HepG2 (cell line): ENCODE results near the gene FTCD. TPM values are rescaled to one million over a fixed set of nuclear protein-coding genes. Genes with fewer than 3 reads are reported as not detected.

ENCODE experiments used
- ATAC-seq: fragments of 200-7000 bp; cut with Tn5 transposase; 3 replicates; pipeline ENCODE4 v1.9.1; 2020; ENCODE audit warnings: mild to moderate bottlenecking, moderate library complexity
- BruUV-seq: library from RNA; stranded (reverse); fragments of 400-500 nt; replicated peaks from 2 replicates; lab custom pipeline; 2021; lab: Mats Ljungman, UMichigan
- CTCF ChIA-PET: fragments of 300-600 bp; formaldehyde crosslinking; extraction: SDS; loops from one replicate; lab custom pipeline; 2021; ENCODE audit warnings: low total read pairs, inconsistent platforms, low intra/inter-chr PET ratio; lab: Yijun Ruan, JAX
- POLR2A ChIA-PET: fragments of 350-600 bp; sonication (Branson Sonifier 250); formaldehyde crosslinking; loops from one replicate; lab custom pipeline; 2020; ENCODE audit warnings: antibody characterized with exemption, inconsistent platforms; lab: Yijun Ruan, JAX
- DNase-seq: peaks from one replicate; pipeline ENCODE4 v3.0.0-alpha.2; 2015; ENCODE audit warnings: low spot score
- FAIRE-seq: peaks from 3 replicates; lab custom pipeline; 2011; peaks lifted over from hg19 to GRCh38; lab: Jason Lieb, UNC
- H2AFZ ChIP-seq: one replicate; pipeline ENCODE4 v1.6.1; 2011; ENCODE audit warnings: low read length, inconsistent platforms
- H3K27ac ChIP-seq: fragments of 300-600 bp; 3 replicates; pipeline ENCODE4 v1.8.0; 2011; ENCODE audit warnings: mixed run types, mild to moderate bottlenecking, mixed read lengths, low read length, inconsistent platforms; ENCODE audit not compliant: insufficient read depth; ENCODE audit errors: extremely low read length
- H3K27me3 ChIP-seq, 2 experiments: fragments of 200-600 bp in 1 of 2; 2 replicates in 1 of 2; 3 replicates in 1 of 2; pipeline versions ENCODE4 v1.6.0 to v1.8.0; 2011; ENCODE audit warnings: low read length in 2 of 2, mild to moderate bottlenecking in 2 of 2, moderate library complexity in 2 of 2, inconsistent platforms in 1 of 2; ENCODE audit not compliant: insufficient read depth in 2 of 2, control insufficient read depth in 1 of 2
- H3K36me3 ChIP-seq, 2 experiments: fragments of 200-600 bp in 1 of 2; replicated peaks in 1 of 2; 2 replicates in 1 of 2; 3 replicates in 1 of 2; pipeline versions ENCODE4 v1.5.1 to v1.8.0; 2011; ENCODE audit warnings: low read length in 2 of 2, inconsistent platforms in 1 of 2; ENCODE audit not compliant: insufficient read depth in 2 of 2, control insufficient read depth in 1 of 2
- H3K4me1 ChIP-seq: 2 replicates; pipeline ENCODE4 v1.5.1; 2012; ENCODE audit warnings: low read length, inconsistent platforms; ENCODE audit not compliant: insufficient read depth
- H3K4me2 ChIP-seq: 2 replicates; pipeline ENCODE4 v1.6.0; 2011; ENCODE audit warnings: low read depth, low read length, inconsistent platforms
- H3K4me3 ChIP-seq, 3 experiments: fragments of 200-600 bp in 1 of 3; sonication (generic), shearing (Covaris generic) in 1 of 3; replicated peaks in 1 of 3; 2 replicates each; pipeline ENCODE4 v1.5.1; 2011 to 2016; ENCODE audit warnings: low read length in 3 of 3, inconsistent platforms in 2 of 3, low read depth in 2 of 3, mild to moderate bottlenecking in 2 of 3, control low read depth in 1 of 3, mixed read lengths in 1 of 3; ENCODE audit not compliant: insufficient read depth in 1 of 3
- H3K79me2 ChIP-seq: one replicate; pipeline ENCODE4 v1.6.1; 2011; ENCODE audit warnings: low read length, inconsistent platforms; ENCODE audit not compliant: insufficient read depth
- H3K9ac ChIP-seq: 2 replicates; pipeline ENCODE4 v1.6.0; 2011; ENCODE audit warnings: mild to moderate bottlenecking, low read depth, low read length, inconsistent platforms; ENCODE audit not compliant: insufficient read depth
- H3K9me3 ChIP-seq: 2 replicates; pipeline ENCODE4 v1.5.1; 2012; ENCODE audit warnings: mild to moderate bottlenecking, low read length
- H4K20me1 ChIP-seq: 2 replicates; pipeline ENCODE4 v1.6.0; 2011; ENCODE audit warnings: inconsistent platforms, mild to moderate bottlenecking, low read length, moderate library complexity; ENCODE audit not compliant: insufficient read depth
- FOXP1 ChIP-seq, 2 experiments: fragments of 450-650 bp in 1 of 2; IDR thresholded peaks; 2 replicates each; pipeline ENCODE4 v1.6.1; 2017 to 2018; ENCODE audit warnings: antibody characterized with exemption in 1 of 2
- RAD51 ChIP-seq: fragments of 450-650 bp; IDR thresholded peaks from 2 replicates; pipeline ENCODE4 v1.6.1; 2016; ENCODE audit warnings: borderline replicate concordance
- RFX3 ChIP-seq: IDR thresholded peaks from 2 replicates; pipeline ENCODE4 v1.6.1; 2016; ENCODE audit warnings: missing biosample characterization, missing genetic modification reagents
- ZBTB2 ChIP-seq: sonication (generic); formaldehyde crosslinking; IDR thresholded peaks from 2 replicates; pipeline ENCODE4 v1.8.0; 2022; ENCODE audit warnings: low read depth, missing genetic modification reagents
- WGBS: methylation state at CpG from one replicate; pipeline ENCODE4 v1.1.6; 2017; ENCODE audit warnings: low lambda C conversion rate; 5-methylcytosine and 5-hydroxymethylcytosine counted together
- in situ Hi-C: cut with HindIII; loops from 2 replicates; pipeline ENCODE4 v1.10.0; 2017; ENCODE audit warnings: low pct_unique_long_range_greater_than_20kb; ENCODE audit not compliant: extremely low pct_ligation_motif_present
- intact Hi-C: fragments of 100-400 bp; cut with micrococcal nuclease; formaldehyde crosslinking; loops from one replicate; pipeline ENCODE4 v1.10.0; 2022; ENCODE audit not compliant: unreplicated experiment
- polyA plus RNA-seq, 8 experiments: library from polyadenylated mRNA; depleted of rRNA in 3 of 8; stranded (reverse) in 7 of 8; unstranded in 1 of 8; fragments of >200 nt; fragmentation: Illumina TruSeq in 4 of 8; extraction: Trizol in 4 of 8; gene quantifications; 2 replicates each; pipeline versions ENCODE4 v1.2.1 to v1.2.3, GENCODE V29; 2011 to 2016; ENCODE audit warnings: low read depth in 4 of 8, missing spikeins in 1 of 8, mixed read lengths in 1 of 8; ENCODE audit not compliant: insufficient read depth in 1 of 8
- total RNA-seq, 5 experiments: library from RNA; depleted of rRNA; stranded (reverse); fragments of >200 nt; fragmentation: Illumina TruSeq; extraction: Trizol; gene quantifications; 2 replicates each; pipeline ENCODE4 v1.2.3, GENCODE V29; 2016; ENCODE audit warnings: low read depth in 1 of 5

FTCD gene
- total and polyA plus RNA-seq, 2 of the 13 experiments (the other 11 are each of a cell fraction or from before 2014, with no cell fraction given) = 75.7 to 105 TPM

- TF ChIP-seq ZBTB2 (CRISPR knock-in tag) = no peak
These were observed 13.4 kb upstream of the FTCD start (continued) for GRCh38 chr21:46168659-46169386.

- no peak overlapping the region for H3K27ac ChIP-seq
- H3K9ac ChIP-seq = no peak overlapping the region
- no peak for ATAC-seq
- H3K36me3 ChIP-seq = no peaks in the 10 kb centered on the region
- no peaks in the 10 kb centered on the region; a peak in 1 of 5 replicates for H3K27me3 ChIP-seq
- H3K4me1 ChIP-seq = no peaks in the 10 kb centered on the region
- intact Hi-C loops (no loop called here), in situ Hi-C loops (no loop called here)
- no peak for DNase-seq
- H3K79me2 ChIP-seq = no peaks in the 10 kb centered on the region
- H2AFZ ChIP-seq = no peak overlapping the region
- ChIA-PET POLR2A (no interaction called here), CTCF (no interaction called here)
- H3K9me3 ChIP-seq = no peaks in the 10 kb centered on the region
- no TSS peak for BruUV-seq
- no peak overlapping the region for H3K4me3 ChIP-seq
- H3K4me2 ChIP-seq = no peak overlapping the region
- H4K20me1 ChIP-seq = no peaks in the 10 kb centered on the region
- whole genome bisulfite sequencing = 65% methylated on average over 5 of the region's 14 CpGs
- FAIRE-seq = no peak
- TF ChIP-seq RAD51 = no peak
- no peak for TF ChIP-seq FOXP1 (IDR thresholded peaks at IDR 0.05)
- no peak for TF ChIP-seq FOXP1 (CRISPR knock-in tag; IDR thresholded peaks at IDR 0.05)
These were observed 12.9 kb upstream of the FTCD start for GRCh38 chr21:46168238-46168637.

GRCh38 chr21:46165098-46165497 lies 9.7 kb upstream of the FTCD start:
- no peak overlapping the region for H3K4me2 ChIP-seq
- H3K4me1 ChIP-seq = no peaks in the 10 kb centered on the region
- H3K36me3 ChIP-seq = no peaks in the 10 kb centered on the region
- no peak for DNase-seq
- no peak for TF ChIP-seq RFX3
- TF ChIP-seq, all 625 proteins: peak for 0
- no peaks in the 10 kb centered on the region; a peak in 1 of 5 replicates for H3K27me3 ChIP-seq
- intact Hi-C loops = no loop called here
- H3K9me3 ChIP-seq = no peaks in the 10 kb centered on the region
- BruUV-seq = no TSS peak
- no peak overlapping the region for H3K27ac ChIP-seq
- no peaks in the 10 kb centered on the region for H4K20me1 ChIP-seq
- ATAC-seq (no peak), FAIRE-seq (no peak)
- in situ Hi-C loops = no loop called here
- ChIA-PET POLR2A (no interaction called here), CTCF (no interaction called here)
- no peak overlapping the region for H3K4me3 ChIP-seq
- H3K79me2 ChIP-seq = no peaks in the 10 kb centered on the region
- H2AFZ ChIP-seq = no peak overlapping the region
- H3K9ac ChIP-seq = no peak overlapping the region
